Cardiac septum (tissue), 1 donor: Measurements from ENCODE around the gene SNX9. TPM values are rescaled to one million over a fixed set of nuclear protein-coding genes. Genes with fewer than 3 reads are reported as not detected.
"Not testable (repeated sequence)": the region's sequence is repeated elsewhere in the genome, so short reads cannot be mapped to it uniquely, and the experiment has no call there.

Source experiments
- DNase-seq: peaks from one replicate; pipeline ENCODE4 v3.0.0-alpha.2; 2020; ENCODE audit warnings: low spot score
- intact Hi-C: fragments of 100-400 bp; cut with DNase I; formaldehyde crosslinking; loops from one replicate; pipeline ENCODE4 v1.14.0; 2022
- total RNA-seq: library from RNA; stranded (reverse); fragmentation: NEBNext Ultra II Directional; extraction: Animal tissue kit (Norgen Biotek cat#: 25700); gene quantifications from one replicate; pipeline ENCODE4 v1.2.1, GENCODE V29; 2021
- donor health status: DM: no; HTN: no; CAD: no.

The SNX9 gene
- total RNA-seq, 1 donor from 2014 or later, result 34.2 TPM

DNA sequence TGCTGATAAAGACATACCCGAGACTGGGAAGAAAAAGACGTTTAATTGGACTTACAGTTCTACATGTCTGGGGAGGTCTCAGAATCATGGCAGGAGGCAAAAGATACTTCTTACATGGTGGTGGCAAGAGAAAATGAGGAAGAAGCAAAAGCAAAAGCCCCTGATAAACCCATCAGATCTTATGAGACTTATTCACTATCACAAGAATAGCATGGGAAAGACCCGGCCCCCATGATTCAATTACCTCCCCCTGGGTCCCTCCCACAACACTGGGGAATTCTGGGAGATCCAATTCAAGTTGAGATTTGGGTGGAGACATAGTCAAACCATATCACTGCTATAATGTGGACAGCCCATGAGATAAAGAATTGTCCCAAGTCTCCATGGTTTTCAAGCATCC, 23.5 kb upstream of the SNX9 start:
- DNase-seq, intact Hi-C loops: not testable (repeated sequence)

DNA sequence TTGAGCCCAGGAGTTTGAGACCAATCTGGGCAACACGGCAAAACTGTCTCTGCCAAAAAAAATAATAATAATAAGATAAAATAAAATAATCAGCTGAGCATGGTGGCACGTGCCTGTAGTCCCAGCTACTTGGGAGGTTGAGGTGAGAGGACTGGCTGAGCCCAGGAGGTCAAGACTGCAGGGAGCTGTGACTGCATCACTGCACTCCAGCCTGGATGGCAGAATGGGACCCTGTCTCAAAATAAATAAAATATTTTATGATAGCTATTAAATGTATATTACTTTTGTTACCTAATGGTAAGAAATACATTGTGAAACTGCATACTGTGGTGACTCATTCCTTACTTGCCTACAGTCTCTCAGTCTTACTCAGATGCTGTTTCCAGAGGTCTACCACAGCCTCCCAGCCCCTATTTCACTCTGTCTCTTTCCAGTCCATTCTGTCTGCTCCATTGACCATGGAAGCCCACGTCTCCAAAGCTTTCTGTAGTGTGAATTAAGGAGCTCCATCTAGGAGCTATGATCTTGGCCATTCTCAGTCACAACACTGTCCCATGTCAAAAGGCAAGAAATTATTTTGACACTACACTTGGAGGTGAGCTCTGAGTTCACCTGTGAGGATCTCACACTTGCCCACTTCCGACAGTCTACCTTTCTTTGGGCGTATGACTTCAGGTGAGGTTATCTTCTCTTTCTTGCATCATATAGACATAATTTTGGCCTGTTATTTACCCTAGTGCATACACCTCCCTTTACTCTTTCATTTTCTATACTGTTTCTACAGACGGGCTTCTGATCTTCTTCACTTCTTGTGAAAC, 22.4 kb upstream of the SNX9 start:
- DNase-seq, result no peak

DNA sequence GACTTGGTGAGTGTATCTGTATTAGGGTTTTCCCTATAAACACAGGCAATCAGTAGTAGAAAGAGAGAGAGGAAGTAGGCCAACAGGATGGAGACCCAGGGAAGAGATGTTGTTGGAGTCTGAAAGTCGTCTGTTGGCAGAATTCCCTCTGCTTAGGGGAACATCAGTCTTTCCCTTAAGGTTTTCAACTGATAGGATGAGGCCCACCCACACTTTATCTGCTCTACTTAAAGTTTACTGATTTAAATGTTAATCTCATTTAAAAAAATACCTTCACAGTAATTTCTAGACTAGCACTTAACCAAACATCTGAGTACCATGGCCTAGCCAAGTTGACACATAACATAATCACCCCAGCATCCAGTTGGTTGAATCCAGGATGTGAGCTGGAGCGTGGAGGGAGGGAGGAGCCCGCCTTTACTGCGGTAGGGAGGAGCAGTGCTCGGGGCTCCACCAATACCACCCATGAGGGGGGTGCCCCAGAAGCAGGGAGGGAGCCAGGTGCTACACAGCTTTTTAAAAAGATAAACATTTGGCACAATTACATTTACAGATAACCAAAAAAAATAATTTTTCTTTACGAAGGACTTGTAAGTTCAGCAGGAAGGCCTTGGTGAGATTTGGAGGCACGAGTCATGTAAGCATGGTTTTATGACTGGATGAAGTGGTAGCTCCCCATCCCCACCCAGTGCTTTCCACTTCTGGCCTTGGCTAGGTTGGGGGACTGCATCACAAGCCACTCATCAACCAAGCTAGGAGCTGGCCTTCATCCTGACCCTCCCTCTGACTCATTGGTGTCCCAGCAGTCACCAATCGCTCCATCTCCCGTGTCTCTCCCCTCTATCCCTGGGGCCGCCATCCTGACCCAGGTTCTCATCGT, 18.4 kb upstream of the SNX9 start:
- intact Hi-C loops, result no loop called here
- DNase-seq, result no peak

More for the DNA sequence above, 22.4 kb upstream of the SNX9 start:
- intact Hi-C loops, result no loop called here

DNA sequence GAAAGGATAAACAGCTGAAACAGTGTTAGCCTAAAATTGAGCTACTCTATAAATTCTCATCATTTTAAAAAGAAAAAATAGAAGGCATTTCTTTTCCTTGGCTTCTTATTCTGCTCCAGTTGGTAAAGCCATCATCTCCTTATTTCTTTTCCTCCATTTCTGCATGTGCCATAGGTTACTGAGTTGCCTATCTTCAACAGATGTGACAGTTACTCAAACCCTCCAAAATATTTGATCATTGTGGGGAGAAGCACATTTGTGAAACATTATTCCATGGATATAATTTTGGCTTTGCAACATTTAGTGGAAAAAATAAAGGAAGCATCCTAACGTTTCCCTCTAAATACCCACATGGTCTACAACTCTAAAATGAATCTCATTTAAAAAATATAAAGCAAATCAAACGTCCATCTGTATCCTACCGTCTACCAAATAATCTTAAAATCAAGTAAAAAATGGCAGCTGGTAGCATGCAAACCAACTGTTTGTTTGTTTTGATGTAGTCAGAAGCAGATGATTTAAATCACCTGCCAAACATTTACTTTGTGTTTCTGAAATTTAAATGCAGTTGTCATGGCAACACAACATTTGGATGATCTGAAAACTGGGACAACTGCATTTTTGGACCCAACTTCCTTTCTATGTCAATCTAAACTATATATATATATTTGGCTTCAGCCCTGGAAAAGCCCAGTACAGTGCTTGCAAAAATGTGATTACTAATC, 16.8 kb upstream of the SNX9 start:
- intact Hi-C loops, result no loop called here
- no peak for DNase-seq

DNA sequence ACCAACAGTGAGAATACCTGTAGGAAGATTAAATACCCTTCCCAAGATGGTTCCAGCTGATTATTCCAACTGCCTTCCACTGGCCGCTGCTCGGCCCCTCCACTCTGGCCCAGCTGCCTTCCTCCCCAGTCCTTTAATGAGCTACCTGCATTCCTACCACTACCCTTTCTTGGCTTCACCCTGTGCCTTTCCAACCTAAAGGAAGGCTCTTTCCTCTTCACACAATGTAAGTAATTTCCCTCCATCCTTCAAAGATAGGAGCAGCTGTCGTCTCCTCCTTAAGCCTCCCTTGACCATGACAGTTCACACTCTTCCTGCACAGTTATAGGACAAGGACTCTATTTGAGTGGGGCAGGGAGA, 16.2 kb upstream of the SNX9 start:
- intact Hi-C loops, result no loop called here
- DNase-seq, result no peak

DNA sequence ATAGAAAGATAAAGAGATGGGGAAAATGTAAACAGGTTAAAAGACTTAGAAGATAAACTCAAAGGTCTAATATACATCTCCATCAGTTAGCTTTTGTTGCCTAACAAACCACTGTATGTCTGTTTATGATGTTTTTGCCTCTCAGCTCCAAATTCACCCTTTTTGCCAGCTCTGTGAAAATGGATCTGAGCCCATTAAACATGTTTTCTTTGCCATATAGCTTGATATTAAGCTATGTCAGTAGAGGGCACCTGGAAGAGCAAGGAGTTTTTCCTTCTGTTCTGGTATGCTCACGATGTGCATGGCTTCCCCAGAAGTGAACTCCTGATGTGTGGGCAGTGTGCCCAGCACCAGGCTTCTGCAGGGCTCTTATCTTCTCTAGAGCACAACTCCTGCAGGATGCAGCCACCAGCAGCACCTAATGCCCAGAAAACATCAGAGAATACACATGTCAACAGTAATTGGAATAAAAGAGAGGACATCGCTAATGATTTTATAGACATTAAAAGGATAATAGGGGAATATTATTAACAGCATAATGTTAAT, 14.6 kb upstream of the SNX9 start:
- no peak for DNase-seq
- intact Hi-C loops, result no loop called here

DNA sequence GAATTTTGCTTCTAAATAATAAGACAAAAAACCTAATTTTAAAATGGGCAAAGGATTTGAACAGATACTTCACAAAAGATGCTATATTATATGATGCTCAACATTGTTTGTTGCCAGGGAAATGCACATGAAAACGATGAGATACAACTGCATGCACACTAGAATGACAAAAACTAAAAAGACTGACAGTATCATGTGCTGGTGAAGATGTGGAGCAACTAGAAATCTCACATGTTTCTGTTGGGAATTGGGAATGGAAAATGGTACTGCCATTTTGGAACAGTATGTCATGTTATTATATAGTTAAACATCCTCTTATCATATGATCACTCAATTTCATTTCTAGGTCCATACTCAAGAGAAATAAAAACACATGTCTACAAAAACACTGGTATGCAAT, 13.4 kb upstream of the SNX9 start:
- intact Hi-C loops, result no loop called here
- DNase-seq, result no peak

DNA sequence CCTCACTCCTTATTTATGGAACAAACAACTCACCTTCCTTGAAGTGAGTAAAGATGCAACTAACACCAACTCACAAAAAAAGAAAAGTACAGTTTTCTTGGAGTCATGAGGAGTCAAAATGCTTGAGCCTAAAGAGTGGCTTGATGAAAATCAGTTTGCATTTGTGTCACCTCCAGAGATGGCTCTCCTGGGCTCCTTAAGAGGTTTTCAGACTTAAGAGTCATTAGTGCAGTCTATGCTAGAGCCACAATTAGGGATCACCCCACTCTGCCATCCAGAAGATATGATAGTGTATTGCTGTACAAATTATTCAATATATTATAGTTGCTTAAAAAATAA, 11.9 kb upstream of the SNX9 start:
- intact Hi-C loops, result no loop called here
- no peak for DNase-seq

DNA sequence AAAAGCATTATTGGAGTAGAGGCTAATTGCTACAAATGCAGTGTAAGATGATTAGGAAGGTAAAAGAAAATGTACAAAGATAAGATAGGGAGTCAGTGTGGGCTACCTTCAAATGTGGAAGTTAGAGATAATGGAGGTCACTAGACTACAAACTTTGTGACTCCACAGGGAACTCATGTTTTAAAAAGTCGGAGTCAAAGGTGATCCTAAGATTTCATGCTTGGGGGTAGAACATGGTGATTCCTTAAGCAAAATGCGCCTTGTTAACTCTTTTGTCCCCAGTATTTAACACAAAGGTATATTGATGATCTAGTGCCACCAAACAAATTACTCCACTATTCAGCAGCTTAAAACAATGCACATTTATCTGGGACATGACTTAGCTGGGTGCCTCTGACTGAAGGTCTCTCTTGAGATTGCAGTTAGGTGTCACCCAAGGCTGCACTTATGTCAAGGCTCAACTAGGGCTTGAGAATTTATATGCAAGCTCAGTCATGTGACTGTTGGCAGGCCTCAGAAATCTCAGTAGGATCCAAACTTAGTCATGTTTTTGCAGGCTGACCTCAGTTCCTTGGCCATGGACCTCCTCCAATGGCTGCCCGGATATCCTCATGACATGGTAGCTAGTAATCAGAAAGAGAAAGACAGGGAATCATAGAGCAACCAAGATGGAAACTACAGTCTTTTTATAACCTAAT, 11.4 kb upstream of the SNX9 start:
- intact Hi-C loops, result no loop called here
- no peak for DNase-seq

DNA sequence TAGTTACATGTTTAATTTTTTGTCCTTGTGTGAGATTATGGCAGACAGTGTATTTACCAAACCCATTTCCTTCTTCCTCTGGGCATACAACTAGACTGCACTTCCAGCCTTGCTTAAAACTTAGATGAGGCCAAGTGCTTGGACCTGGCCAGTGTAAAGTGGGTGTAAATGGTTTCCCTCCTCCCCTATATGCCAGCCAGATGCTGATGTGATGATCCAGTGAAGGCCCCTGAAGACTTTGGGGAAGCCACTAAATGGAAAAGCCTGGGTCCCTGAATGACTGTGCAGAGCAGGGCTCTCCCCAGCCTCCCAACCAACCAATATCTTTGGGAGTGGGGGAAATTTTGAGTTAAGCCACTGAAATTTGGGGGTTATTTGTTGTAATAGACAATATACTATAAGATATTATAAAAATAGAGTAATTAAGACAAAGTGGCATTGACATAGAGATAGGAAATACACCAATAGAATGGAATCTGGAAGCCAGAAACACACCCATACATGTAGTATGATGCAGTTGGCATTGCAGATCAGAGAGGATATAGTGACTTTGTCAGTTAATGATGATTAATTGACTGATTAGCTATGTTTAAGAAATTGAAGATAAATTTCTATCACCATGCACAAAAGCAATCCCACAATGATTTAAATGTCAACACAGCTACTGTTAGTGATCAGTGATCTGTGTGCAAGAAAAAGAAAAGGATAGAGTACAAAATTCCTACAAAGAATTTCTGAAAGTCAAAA, 10.4 kb upstream of the SNX9 start:
- DNase-seq, result no peak
- intact Hi-C loops, result no loop called here

DNA sequence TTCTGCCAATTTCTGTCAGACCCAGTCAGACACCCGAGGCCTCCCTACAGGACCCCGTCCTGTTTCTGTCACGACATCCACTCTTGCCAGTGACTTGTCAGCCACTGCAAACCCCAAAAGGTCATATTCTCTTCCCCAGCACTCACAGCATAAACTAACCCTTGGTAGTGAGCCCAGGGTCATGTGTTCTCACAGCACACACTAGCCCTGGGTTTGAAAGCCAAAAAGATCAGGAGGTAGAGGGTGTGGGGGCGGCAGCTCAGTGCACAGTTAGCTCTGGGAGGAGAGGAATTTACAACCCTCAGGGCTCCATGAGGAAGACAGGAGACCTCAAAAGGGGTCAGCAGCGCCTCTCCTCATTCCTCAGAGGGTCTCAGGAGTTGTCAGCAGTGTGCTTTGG, 9.9 kb upstream of the SNX9 start:
- no peak for DNase-seq
- intact Hi-C loops, result no loop called here

DNA sequence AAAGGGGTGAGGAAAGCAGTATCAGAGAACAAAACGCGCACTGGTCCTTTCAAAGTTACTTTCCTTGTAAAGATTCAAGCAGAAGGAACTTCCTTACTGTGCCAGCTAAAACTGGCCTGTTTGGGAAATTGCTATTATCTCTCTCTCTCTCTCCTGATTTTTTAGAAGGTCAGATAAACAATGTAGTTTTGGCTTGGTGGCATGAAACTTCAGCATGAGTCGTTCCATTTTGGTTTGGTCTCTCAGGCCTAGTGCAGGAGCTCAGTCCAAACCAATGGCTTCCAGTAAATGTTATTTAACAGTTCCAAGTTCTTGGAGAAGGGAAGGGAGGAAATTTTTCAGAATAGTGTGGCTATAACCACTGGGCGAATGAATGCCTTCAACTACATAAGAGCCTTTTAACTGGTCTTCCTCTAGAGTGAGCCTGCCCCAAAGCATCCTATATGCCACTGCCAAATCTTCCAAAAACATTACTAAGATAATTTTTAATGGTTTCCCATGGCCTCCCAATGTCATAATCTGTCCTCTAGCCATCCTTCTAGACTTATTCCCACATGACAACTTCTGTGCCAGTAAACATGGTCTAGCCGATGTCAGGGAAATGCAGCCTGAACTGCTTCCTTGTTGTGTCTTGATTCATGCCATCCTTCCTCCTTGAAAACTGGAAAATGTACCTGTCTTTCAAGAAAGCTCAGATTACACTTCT, 9.1 kb upstream of the SNX9 start:
- intact Hi-C loops, result no loop called here

DNA sequence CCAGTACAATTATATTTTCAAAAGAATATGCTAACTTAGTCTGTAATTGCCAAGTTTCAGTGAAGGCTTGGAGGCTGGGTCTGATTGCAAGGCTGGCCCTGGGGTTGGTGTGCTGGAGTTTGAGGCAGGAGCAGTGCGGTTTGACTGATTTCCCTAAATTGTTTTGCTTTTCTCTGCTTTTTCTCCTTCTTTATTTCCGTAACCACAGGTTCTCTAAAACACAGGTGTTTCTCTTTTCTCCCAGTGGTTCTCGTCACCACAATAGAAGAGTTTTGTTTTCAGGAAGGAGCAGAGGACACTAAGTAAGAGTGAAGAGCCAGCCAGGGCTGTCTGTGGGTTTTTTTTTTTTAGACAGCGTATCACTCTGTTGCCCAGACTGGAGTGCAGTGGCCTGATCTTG, 8.2 kb upstream of the SNX9 start:
- intact Hi-C loops, result no loop called here
- DNase-seq, result no peak

More for the DNA sequence above, 9.1 kb upstream of the SNX9 start:
- DNase-seq, result no peak

DNA sequence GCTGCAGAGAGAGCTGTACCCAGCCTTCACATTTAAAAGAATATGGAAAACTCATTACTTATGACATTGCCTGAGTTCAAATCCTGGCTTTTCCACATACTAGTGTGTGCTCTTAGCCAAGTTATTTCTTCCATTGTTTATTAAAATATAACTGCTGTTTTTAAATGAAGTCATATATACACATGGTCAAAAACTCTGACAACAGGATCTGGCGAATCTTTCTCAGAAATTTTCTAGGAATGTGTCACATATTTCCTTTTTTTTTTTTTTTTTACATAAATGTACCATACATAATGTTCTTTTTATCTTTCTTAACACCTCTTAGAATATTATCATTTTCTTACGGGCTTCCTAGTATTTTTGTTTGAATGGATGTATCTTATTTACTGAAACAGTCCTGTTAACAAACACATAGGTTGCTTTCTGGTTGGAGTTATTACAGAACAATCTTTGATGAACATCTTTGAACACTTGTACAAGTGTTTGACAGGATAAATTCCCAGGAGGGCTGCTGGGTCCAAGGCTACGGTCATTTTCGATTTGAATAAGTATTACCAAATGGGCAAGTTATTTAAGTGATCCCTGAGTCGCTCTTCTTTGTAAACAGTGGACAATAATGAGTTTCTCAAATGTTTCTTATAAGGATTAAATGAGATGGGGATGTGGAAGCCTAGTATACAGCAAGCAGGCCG, 1.6 kb upstream of the SNX9 start:
- no peak for DNase-seq
- intact Hi-C loops, result loop anchor here (5.0 kb wide), 2 partner anchors 46 to 59 kb away; no protein-coding TSS in a partner anchor

DNA sequence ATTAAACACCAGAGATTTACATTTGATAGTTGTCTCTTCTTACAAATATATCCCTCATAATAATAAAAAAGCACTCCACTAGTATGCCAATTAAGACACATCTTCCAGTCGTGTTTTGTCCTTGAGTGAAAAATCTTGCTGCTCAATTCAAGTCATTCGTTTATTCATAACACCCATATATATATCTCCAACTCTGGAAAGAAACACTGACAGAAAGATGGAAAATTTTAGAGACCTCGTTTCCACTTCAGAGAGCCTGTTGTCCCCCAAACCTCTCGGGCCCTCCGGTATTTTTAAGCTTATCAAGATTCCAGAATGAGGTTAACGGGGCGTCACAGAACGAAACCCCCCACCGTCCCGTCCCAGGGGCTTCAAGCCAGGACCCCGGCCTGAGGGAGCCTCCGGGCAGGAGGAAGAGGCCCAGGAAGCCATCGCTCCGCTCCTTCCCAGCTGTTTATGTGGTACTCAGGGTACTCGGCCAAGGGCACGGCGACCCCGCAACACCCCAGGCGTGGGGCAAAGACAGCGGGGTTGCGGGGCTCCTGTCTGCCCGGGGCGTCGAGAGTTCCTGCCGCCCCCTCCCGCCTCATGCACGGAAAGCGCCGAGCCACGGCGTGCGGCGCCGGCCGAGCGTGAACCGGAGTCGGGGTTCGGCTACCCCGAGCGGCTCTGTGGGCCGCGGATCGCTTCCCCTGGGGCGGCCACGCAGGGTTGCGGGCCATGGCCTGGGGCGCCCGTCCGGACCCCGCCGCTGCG, 623 bp upstream of the SNX9 start:
- no peak for DNase-seq
- intact Hi-C loops, result loop anchor here (5.0 kb wide), 2 partner anchors 45 to 60 kb away; no protein-coding TSS in a partner anchor

DNA sequence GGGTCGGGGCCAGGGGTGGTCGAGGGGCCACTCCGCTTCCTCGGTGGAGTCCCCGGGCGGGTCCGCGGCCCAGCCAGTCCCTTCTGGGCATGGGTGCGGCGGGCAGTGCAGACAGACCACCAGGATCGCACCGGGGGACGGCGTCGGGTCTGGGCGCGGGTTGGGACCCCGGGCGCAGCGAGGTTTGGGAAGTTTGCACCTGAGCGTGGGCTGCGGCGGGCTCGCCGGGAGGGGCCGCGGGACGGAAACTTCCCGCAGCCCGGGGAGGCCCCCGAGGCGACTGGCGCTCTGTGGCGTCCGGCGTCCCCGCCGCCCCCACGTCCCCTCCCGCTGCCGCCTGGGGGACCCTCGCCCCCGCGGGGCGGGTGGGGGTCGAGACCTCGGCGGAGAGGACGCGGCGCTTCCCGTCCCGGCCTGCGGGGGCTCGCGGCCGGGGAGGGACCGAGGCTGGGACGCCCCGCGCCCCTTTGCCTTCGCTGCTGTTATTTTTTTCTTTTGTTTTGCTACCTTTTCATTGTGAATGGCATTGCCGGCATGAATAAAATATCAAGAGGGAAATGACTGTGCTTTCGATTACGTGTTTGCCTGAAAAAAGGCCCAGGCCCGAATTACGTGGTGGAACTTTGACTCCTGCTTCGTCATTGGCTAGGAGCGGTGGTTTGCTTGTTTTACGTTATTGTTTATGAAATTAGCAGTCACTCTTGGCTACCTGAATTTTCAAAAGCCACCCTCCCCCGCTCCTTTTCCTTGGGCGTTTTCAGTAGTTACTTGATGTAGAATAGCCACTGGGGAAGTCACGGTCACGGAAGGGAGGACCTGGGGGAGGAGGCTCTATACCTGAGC, 703 bp downstream of the SNX9 start:
- intact Hi-C loops, result loop anchor here (5.0 kb wide), 2 partner anchors 44 to 61 kb away; no protein-coding TSS in a partner anchor

More for the DNA sequence above, 703 bp downstream of the SNX9 start:
- DNase-seq, result no peak
